ENCODE results near the gene CAMK2D.

DNA sequence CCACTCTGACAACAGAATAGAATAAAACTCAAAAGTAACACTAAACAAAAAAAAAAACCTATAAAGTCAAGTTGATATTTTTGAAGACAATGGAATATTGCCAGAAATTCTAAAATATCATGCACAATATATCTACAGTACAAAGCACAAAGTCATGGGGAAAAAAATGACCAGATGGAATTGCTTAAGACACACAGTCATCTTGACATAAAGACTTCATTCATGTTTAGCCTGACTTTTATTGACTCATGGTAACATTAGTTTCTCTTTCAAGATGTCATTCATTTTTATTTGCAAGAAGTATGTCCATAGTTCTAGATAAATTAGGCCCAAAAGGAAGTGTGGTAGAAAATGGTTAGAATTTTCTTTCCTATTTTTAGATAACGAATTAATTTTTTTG is 259.1 kb downstream of the CAMK2D start:
- TF ChIP-seq, protein P1, sequence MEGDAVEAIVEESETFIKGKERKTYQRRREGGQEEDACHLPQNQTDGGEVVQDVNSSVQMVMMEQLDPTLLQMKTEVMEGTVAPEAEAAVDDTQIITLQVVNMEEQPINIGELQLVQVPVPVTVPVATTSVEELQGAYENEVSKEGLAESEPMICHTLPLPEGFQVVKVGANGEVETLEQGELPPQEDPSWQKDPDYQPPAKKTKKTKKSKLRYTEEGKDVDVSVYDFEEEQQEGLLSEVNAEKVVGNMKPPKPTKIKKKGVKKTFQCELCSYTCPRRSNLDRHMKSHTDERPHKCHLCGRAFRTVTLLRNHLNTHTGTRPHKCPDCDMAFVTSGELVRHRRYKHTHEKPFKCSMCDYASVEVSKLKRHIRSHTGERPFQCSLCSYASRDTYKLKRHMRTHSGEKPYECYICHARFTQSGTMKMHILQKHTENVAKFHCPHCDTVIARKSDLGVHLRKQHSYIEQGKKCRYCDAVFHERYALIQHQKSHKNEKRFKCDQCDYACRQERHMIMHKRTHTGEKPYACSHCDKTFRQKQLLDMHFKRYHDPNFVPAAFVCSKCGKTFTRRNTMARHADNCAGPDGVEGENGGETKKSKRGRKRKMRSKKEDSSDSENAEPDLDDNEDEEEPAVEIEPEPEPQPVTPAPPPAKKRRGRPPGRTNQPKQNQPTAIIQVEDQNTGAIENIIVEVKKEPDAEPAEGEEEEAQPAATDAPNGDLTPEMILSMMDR (IDR thresholded peaks at IDR 0.05): no peak
- TF ChIP-seq SIN3A (IDR thresholded peaks at IDR 0.05; ENCODE audit: borderline replicate concordance, insufficient read depth, low read depth, low read length) (no peak), POLR2AphosphoS5 (IDR thresholded peaks at IDR 0.05; ENCODE audit: low read depth, low read length) (no peak), REST (IDR thresholded peaks at IDR 0.05; ENCODE audit: insufficient read depth in 1 of 2, low read depth in 2 of 2, low read length in 1 of 2) (no peak)
